GM10847 (cell line): ENCODE measurements around the gene DSG2.

Experiments
- POLR2A ChIP-seq: IDR thresholded peaks from 2 replicates; pipeline ENCODE4 v1.6.1; 2011; ENCODE audit not compliant: insufficient read length; ENCODE audit errors: extremely low read depth

Gene DSG2

GRCh38 chr18:31497836-31498573, at the start of gene DSG2:
TSS of gene DSG2 (plus strand) at chr18:31498177. CDS start at chr18:31498252, 75 bp downstream.
- no peak for TF ChIP-seq POLR2A

- TF ChIP-seq POLR2A = no peak
Measured at GRCh38 chr18:31450409-31450808, 47.6 kb upstream of the DSG2 start.

GRCh38 chr18:31451625-31452024, 46.4 kb upstream of the DSG2 start:
- TF ChIP-seq POLR2A = no peak

- no peak for TF ChIP-seq POLR2A
Measured at GRCh38 chr18:31454066-31454708, 43.8 kb upstream of the DSG2 start.

- no peak for TF ChIP-seq POLR2A
Measured at GRCh38 chr18:31469629-31470028, 28.3 kb upstream of the DSG2 start.

GRCh38 chr18:31478688-31479087, 19.3 kb upstream of the DSG2 start:
- TF ChIP-seq POLR2A = no peak

GRCh38 chr18:31482051-31482450, 15.9 kb upstream of the DSG2 start:
- no peak for TF ChIP-seq POLR2A

- TF ChIP-seq POLR2A = no peak
Measured at GRCh38 chr18:31483396-31483795, 14.6 kb upstream of the DSG2 start.

- no peak for TF ChIP-seq POLR2A
Measured at GRCh38 chr18:31484461-31484860, 13.5 kb upstream of the DSG2 start.

GRCh38 chr18:31486165-31486564, 11.8 kb upstream of the DSG2 start:
- TF ChIP-seq POLR2A = no peak

GRCh38 chr18:31487246-31488015, 10.5 kb upstream of the DSG2 start:
- no peak for TF ChIP-seq POLR2A

- no peak for TF ChIP-seq POLR2A
Measured at GRCh38 chr18:31489311-31489710, 8.7 kb upstream of the DSG2 start.

- no peak for TF ChIP-seq POLR2A
Measured at GRCh38 chr18:31490387-31490786, 7.6 kb upstream of the DSG2 start.

- no peak for TF ChIP-seq POLR2A
Measured at GRCh38 chr18:31490833-31491232, 7.1 kb upstream of the DSG2 start.

GRCh38 chr18:31491586-31491985, 6.4 kb upstream of the DSG2 start:
- no peak for TF ChIP-seq POLR2A

GRCh38 chr18:31492671-31493070, 5.3 kb upstream of the DSG2 start:
- no peak for TF ChIP-seq POLR2A
